K562 (cell line): ENCODE results near the gene STMP1. TPM values are rescaled to one million over a fixed set of nuclear protein-coding genes. Genes with fewer than 3 reads are reported as not detected.

ENCODE experiments used
- BCL6 ChIP-seq: fragments of 250-450 bp; sonication (Bioruptor Pico); IDR thresholded peaks from 2 replicates; pipeline ENCODE4 v1.4.0; 2020
- CHD1 ChIP-seq: fragments of 200-600 bp; sonication (generic); IDR thresholded peaks from one replicate; pipeline ENCODE4 v1.6.1; 2012; ENCODE audit warnings: mild to moderate bottlenecking, moderate library complexity, low read length, inconsistent platforms
- NCOR1 ChIP-seq: fragments of 450-650 bp; IDR thresholded peaks from 2 replicates; pipeline ENCODE4 v1.6.1; 2016; ENCODE audit warnings: mild to moderate bottlenecking, moderate library complexity
- ZNF318 ChIP-seq, 2 experiments: fragments of 450-650 bp; IDR thresholded peaks; 2 replicates each; pipeline ENCODE4 v1.6.1; 2016; ENCODE audit warnings: mild to moderate bottlenecking in 2 of 2, borderline replicate concordance in 1 of 2, low read depth in 1 of 2, moderate library complexity in 1 of 2
- polyA plus RNA-seq, 8 experiments: library from polyadenylated mRNA; depleted of rRNA in 4 of 8; stranded (reverse) in 5 of 8; unstranded in 3 of 8; fragments of >200 nt; fragmentation: Nextera tagmentation in 2 of 8; fragmentation: Illumina TruSeq in 1 of 8; extraction: Ambion mirVana in 2 of 8; extraction: Trizol in 1 of 8; gene quantifications; 2 replicates each; pipeline versions ENCODE4 v1.2.1 to v1.2.3, GENCODE V29; 2011 to 2014; ENCODE audit warnings: inconsistent platforms in 1 of 8, missing spikeins in 1 of 8
- total RNA-seq, 7 experiments: library from RNA; depleted of rRNA in 6 of 7; stranded (reverse); fragments of >200 nt in 6 of 7; fragmentation: Illumina TruSeq in 2 of 7; extraction: Trizol in 2 of 7; gene quantifications; 2 replicates each; pipeline versions ENCODE4 v1.2.1 to v1.2.3, GENCODE V29; 2011 to 2021; ENCODE audit warnings: low replicate concordance in 1 of 7
- TF ChIP-seq, protein P1 (sequence below), 2 experiments: fragments of 450-650 bp in 1 of 2; sonication (generic) in 1 of 2; formaldehyde crosslinking in 1 of 2; IDR thresholded peaks; 2 replicates each; pipeline versions ENCODE4 v1.7.1 to v1.9.0; 2016 to 2022; ENCODE audit warnings: inconsistent platforms in 1 of 2, mild to moderate bottlenecking in 1 of 2, missing genetic modification reagents in 1 of 2
- TF ChIP-seq, protein P2 (sequence below): fragments of 450-650 bp; formaldehyde crosslinking; IDR thresholded peaks from 2 replicates; pipeline ENCODE4 v1.4.0; 2022; ENCODE audit warnings: missing genetic modification characterization

The STMP1 gene
- total and polyA plus RNA-seq, 9 of the 15 experiments (the other 6 are each of a cell fraction or from before 2014, with no cell fraction given): 10.6 to 249 (median 56.8) TPM

DNA sequence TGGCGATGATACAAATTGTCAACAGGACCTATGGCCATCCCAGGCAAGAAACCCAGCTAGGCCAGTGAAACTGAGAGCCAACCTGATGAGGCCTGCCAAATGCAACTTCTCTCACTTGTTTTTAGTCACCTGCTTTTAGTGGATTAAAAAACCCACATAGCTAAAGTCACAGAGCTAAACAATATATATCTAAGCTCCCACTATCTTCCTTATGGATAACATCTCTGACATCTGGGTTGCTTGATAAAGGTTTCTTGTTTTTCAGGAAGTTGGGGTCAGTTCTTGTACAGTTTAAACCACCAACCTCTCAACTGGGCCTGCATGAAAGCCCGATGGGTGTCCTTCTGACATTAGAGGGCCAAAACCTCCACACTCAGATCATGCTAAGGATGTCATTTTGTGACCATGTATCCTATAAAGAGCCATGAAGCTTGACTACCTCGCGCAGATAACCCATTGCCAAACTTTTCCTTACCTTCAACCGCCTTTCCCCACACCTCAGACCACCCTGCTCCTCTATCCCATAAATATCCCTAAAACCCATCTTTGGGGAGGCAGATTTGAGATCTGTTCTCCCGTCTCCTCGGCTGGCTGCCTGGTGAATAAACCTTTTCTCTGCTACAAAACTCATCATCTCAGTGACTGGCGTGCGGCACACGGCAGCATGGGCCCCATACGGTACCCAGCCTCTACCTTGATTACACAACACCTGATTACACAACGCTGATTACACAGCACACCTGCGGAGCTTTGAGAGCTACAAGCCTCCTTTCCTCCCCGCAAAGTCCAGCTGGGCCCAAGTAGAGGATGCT is 797 bp upstream of the STMP1 start (continued):
- TF ChIP-seq, protein P1, sequence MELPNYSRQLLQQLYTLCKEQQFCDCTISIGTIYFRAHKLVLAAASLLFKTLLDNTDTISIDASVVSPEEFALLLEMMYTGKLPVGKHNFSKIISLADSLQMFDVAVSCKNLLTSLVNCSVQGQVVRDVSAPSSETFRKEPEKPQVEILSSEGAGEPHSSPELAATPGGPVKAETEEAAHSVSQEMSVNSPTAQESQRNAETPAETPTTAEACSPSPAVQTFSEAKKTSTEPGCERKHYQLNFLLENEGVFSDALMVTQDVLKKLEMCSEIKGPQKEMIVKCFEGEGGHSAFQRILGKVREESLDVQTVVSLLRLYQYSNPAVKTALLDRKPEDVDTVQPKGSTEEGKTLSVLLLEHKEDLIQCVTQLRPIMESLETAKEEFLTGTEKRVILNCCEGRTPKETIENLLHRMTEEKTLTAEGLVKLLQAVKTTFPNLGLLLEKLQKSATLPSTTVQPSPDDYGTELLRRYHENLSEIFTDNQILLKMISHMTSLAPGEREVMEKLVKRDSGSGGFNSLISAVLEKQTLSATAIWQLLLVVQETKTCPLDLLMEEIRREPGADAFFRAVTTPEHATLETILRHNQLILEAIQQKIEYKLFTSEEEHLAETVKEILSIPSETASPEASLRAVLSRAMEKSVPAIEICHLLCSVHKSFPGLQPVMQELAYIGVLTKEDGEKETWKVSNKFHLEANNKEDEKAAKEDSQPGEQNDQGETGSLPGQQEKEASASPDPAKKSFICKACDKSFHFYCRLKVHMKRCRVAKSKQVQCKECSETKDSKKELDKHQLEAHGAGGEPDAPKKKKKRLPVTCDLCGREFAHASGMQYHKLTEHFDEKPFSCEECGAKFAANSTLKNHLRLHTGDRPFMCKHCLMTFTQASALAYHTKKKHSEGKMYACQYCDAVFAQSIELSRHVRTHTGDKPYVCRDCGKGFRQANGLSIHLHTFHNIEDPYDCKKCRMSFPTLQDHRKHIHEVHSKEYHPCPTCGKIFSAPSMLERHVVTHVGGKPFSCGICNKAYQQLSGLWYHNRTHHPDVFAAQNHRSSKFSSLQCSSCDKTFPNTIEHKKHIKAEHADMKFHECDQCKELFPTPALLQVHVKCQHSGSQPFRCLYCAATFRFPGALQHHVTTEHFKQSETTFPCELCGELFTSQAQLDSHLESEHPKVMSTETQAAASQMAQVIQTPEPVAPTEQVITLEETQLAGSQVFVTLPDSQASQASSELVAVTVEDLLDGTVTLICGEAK (IDR thresholded peaks at IDR 0.05): no peak
- TF ChIP-seq, protein P1 (CRISPR knock-in tag; IDR thresholded peaks at IDR 0.05): 0 out of 2 replicates have a peak, but pooled peaks have one; percentile 7
- TF ChIP-seq ZNF318 (IDR thresholded peaks at IDR 0.05; ENCODE audit: borderline replicate concordance in 1 of 2, low read depth in 1 of 2) (0 out of 4 replicates have a peak, but pooled peaks of 1 of the 2 experiments have one; percentile 70), NCOR1 (peak; percentile 26; the same call in 1 of the 2 replicates), BCL6 (CRISPR knock-in tag) (peak; percentile 68; the same call in 1 of the 2 replicates), CHD1 (peak; percentile 64)
- TF ChIP-seq, protein P2, sequence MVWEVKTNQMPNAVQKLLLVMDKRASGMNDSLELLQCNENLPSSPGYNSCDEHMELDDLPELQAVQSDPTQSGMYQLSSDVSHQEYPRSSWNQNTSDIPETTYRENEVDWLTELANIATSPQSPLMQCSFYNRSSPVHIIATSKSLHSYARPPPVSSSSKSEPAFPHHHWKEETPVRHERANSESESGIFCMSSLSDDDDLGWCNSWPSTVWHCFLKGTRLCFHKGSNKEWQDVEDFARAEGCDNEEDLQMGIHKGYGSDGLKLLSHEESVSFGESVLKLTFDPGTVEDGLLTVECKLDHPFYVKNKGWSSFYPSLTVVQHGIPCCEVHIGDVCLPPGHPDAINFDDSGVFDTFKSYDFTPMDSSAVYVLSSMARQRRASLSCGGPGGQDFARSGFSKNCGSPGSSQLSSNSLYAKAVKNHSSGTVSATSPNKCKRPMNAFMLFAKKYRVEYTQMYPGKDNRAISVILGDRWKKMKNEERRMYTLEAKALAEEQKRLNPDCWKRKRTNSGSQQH (CRISPR knock-in tag): peak; percentile 24; the same call in 1 of the 2 replicates
